ENCODE results near the gene PCK1. TPM values are rescaled to one million over a fixed set of nuclear protein-coding genes. Genes with fewer than 3 reads are reported as not detected.

Gene PCK1
- total and polyA plus RNA-seq, 2 of the 13 experiments (the other 11 are each of a cell fraction or from before 2014, with no cell fraction given), result 6.5 to 12.6 TPM

DNA sequence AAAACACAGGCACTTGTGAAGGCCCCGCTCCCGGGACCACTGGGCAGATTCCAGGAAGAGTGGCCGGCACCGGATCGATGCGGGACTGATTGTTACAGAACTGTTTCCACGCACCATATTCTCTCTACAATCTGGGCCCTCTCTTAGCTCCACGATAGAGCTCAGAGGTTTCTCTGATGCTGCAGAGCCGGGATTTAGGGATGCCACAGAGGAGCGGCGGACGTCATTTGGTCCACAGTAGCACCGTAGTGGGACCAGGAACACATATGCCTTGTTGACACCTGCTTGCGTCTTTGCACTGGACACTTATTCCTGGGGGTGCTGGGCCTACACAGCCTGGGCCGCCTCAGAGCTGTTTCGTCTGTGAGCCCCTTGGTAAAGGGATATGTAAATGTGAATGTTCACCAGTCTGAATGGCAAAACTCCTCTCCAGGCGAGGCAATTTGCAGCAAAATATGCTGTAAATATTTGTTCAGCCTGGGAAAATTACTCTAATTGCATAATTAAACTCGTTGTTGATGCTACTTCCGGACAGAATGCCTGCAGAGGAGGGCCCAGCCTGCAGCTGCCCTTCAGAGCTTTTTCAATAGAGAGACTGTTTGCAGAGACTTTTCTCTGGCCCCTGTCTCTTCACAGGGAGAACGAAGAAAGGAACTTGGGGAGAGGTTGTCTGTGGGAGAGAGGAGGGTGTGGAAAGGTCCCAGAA, 9.4 kb downstream of the PCK1 start (continued):
- TF ChIP-seq AHR (CRISPR knock-in tag; IDR thresholded peaks at IDR 0.05), result no peak
- TF ChIP-seq NFE2L2 (IDR thresholded peaks at IDR 0.05; ENCODE audit: low read length), result no peak
- TF ChIP-seq KDM6A (CRISPR knock-in tag; IDR thresholded peaks at IDR 0.05; ENCODE audit: low read depth), result no peak
- TF ChIP-seq TCF7 (IDR thresholded peaks at IDR 0.05; ENCODE audit: low read depth), result no peak
- peak; percentile 36; the same call in 1 of the 2 replicates for TF ChIP-seq HDAC1 (CRISPR knock-in tag; IDR thresholded peaks at IDR 0.05)
- TF ChIP-seq, protein P1, sequence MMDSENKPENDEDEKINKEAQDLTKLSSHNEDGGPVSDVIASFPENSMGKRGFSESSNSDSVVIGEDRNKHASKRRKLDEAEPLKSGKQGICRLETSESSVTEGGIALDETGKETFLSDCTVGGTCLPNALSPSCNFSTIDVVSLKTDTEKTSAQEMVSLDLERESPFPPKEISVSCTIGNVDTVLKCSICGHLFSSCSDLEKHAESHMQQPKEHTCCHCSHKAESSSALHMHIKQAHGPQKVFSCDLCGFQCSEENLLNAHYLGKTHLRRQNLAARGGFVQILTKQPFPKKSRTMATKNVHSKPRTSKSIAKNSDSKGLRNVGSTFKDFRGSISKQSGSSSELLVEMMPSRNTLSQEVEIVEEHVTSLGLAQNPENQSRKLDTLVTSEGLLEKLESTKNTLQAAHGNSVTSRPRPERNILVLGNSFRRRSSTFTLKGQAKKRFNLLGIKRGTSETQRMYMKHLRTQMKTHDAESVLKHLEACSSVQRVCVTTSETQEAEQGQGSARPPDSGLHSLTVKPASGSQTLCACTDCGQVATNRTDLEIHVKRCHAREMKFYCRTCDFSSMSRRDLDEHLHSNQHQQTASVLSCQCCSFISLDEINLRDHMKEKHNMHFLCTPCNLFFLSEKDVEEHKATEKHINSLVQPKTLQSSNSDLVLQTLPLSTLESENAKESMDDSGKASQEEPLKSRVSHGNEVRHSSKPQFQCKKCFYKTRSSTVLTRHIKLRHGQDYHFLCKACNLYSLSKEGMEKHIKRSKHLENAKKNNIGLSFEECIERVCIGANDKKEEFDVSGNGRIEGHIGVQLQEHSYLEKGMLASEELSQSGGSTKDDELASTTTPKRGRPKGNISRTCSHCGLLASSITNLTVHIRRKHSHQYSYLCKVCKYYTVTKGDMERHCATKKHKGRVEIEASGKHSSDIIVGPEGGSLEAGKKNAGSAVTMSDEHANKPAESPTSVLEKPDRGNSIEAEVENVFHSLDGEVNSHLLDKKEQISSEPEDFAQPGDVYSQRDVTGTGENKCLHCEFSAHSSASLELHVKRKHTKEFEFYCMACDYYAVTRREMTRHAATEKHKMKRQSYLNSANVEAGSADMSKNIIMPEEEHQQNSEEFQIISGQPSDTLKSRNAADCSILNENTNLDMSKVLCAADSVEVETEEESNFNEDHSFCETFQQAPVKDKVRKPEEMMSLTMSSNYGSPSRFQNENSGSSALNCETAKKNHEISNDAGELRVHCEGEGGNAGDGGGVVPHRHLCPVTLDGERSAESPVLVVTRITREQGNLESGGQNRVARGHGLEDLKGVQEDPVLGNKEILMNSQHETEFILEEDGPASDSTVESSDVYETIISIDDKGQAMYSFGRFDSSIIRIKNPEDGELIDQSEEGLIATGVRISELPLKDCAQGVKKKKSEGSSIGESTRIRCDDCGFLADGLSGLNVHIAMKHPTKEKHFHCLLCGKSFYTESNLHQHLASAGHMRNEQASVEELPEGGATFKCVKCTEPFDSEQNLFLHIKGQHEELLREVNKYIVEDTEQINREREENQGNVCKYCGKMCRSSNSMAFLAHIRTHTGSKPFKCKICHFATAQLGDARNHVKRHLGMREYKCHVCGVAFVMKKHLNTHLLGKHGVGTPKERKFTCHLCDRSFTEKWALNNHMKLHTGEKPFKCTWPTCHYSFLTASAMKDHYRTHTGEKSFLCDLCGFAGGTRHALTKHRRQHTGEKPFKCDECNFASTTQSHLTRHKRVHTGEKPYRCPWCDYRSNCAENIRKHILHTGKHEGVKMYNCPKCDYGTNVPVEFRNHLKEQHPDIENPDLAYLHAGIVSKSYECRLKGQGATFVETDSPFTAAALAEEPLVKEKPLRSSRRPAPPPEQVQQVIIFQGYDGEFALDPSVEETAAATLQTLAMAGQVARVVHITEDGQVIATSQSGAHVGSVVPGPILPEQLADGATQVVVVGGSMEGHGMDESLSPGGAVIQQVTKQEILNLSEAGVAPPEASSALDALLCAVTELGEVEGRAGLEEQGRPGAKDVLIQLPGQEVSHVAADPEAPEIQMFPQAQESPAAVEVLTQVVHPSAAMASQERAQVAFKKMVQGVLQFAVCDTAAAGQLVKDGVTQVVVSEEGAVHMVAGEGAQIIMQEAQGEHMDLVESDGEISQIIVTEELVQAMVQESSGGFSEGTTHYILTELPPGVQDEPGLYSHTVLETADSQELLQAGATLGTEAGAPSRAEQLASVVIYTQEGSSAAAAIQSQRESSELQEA (CRISPR knock-in tag; IDR thresholded peaks at IDR 0.05; ENCODE audit: not compliant biosample characterization), result peak; percentile 36
- TF ChIP-seq ZZZ3 (CRISPR knock-in tag; IDR thresholded peaks at IDR 0.05; ENCODE audit: borderline replicate concordance), result no peak
- TF ChIP-seq, protein P2, sequence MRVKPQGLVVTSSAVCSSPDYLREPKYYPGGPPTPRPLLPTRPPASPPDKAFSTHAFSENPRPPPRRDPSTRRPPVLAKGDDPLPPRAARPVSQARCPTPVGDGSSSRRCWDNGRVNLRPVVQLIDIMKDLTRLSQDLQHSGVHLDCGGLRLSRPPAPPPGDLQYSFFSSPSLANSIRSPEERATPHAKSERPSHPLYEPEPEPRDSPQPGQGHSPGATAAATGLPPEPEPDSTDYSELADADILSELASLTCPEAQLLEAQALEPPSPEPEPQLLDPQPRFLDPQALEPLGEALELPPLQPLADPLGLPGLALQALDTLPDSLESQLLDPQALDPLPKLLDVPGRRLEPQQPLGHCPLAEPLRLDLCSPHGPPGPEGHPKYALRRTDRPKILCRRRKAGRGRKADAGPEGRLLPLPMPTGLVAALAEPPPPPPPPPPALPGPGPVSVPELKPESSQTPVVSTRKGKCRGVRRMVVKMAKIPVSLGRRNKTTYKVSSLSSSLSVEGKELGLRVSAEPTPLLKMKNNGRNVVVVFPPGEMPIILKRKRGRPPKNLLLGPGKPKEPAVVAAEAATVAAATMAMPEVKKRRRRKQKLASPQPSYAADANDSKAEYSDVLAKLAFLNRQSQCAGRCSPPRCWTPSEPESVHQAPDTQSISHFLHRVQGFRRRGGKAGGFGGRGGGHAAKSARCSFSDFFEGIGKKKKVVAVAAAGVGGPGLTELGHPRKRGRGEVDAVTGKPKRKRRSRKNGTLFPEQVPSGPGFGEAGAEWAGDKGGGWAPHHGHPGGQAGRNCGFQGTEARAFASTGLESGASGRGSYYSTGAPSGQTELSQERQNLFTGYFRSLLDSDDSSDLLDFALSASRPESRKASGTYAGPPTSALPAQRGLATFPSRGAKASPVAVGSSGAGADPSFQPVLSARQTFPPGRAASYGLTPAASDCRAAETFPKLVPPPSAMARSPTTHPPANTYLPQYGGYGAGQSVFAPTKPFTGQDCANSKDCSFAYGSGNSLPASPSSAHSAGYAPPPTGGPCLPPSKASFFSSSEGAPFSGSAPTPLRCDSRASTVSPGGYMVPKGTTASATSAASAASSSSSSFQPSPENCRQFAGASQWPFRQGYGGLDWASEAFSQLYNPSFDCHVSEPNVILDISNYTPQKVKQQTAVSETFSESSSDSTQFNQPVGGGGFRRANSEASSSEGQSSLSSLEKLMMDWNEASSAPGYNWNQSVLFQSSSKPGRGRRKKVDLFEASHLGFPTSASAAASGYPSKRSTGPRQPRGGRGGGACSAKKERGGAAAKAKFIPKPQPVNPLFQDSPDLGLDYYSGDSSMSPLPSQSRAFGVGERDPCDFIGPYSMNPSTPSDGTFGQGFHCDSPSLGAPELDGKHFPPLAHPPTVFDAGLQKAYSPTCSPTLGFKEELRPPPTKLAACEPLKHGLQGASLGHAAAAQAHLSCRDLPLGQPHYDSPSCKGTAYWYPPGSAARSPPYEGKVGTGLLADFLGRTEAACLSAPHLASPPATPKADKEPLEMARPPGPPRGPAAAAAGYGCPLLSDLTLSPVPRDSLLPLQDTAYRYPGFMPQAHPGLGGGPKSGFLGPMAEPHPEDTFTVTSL (CRISPR knock-in tag; IDR thresholded peaks at IDR 0.05; ENCODE audit: borderline replicate concordance), result peak; percentile 34; the same call in 1 of the 2 replicates
- TF ChIP-seq, protein P3, sequence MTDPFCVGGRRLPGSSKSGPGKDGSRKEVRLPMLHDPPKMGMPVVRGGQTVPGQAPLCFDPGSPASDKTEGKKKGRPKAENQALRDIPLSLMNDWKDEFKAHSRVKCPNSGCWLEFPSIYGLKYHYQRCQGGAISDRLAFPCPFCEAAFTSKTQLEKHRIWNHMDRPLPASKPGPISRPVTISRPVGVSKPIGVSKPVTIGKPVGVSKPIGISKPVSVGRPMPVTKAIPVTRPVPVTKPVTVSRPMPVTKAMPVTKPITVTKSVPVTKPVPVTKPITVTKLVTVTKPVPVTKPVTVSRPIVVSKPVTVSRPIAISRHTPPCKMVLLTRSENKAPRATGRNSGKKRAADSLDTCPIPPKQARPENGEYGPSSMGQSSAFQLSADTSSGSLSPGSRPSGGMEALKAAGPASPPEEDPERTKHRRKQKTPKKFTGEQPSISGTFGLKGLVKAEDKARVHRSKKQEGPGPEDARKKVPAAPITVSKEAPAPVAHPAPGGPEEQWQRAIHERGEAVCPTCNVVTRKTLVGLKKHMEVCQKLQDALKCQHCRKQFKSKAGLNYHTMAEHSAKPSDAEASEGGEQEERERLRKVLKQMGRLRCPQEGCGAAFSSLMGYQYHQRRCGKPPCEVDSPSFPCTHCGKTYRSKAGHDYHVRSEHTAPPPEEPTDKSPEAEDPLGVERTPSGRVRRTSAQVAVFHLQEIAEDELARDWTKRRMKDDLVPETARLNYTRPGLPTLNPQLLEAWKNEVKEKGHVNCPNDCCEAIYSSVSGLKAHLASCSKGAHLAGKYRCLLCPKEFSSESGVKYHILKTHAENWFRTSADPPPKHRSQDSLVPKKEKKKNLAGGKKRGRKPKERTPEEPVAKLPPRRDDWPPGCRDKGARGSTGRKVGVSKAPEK (CRISPR knock-in tag; IDR thresholded peaks at IDR 0.05; ENCODE audit: borderline replicate concordance), result no peak
